NCI-H510A treated with DMSO at 0.1 percent for 48 hours (cell line): Measurements from ENCODE around the gene ACP4.
"Not testable (repeated sequence)": the region's sequence is repeated elsewhere in the genome, so short reads cannot be mapped to it uniquely, and the experiment has no call there.

Experiments
- DNase-seq: peaks from one replicate; lab custom pipeline; 2025; lab: John Stamatoyannopoulos, UW

ACP4 gene

GRCh38 chr19:50790396-50790795 lies at the start of gene ACP4:
Gene ACP4 (plus strand): TSS chr19:50790415. CDS start chr19:50790415, 0 bp downstream.
- no peak for DNase-seq

GRCh38 chr19:50741179-50741933 lies 48.9 kb upstream of the ACP4 start:
- DNase-seq, result no peak

GRCh38 chr19:50743537-50743936 lies 46.7 kb upstream of the ACP4 start:
- no peak for DNase-seq

- DNase-seq, result no peak
Measured at GRCh38 chr19:50745221-50745620, 45.0 kb upstream of the ACP4 start.

- not testable (repeated sequence) for DNase-seq
Measured at GRCh38 chr19:50747141-50747540, 43.1 kb upstream of the ACP4 start.

GRCh38 chr19:50749490-50749889 lies 40.7 kb upstream of the ACP4 start:
- no peak for DNase-seq

- no peak for DNase-seq
Measured at GRCh38 chr19:50750010-50750409, 40.2 kb upstream of the ACP4 start.

GRCh38 chr19:50753879-50754278 lies 36.3 kb upstream of the ACP4 start:
- no peak for DNase-seq

GRCh38 chr19:50756244-50756643 lies 34.0 kb upstream of the ACP4 start:
- DNase-seq, result not testable (repeated sequence)

GRCh38 chr19:50757624-50758023 lies 32.6 kb upstream of the ACP4 start:
- not testable (repeated sequence) for DNase-seq

GRCh38 chr19:50759076-50759475 lies 31.1 kb upstream of the ACP4 start:
- DNase-seq, result not testable (repeated sequence)

- no peak for DNase-seq
Measured at GRCh38 chr19:50759886-50760285, 30.3 kb upstream of the ACP4 start.

GRCh38 chr19:50761501-50761900 lies 28.7 kb upstream of the ACP4 start:
- DNase-seq, result not testable (repeated sequence)

GRCh38 chr19:50763521-50763920 lies 26.7 kb upstream of the ACP4 start:
- DNase-seq, result not testable (repeated sequence)

- DNase-seq, result no peak
Measured at GRCh38 chr19:50764409-50764808, 25.8 kb upstream of the ACP4 start.

GRCh38 chr19:50766746-50767145 lies 23.5 kb upstream of the ACP4 start:
- DNase-seq, result not testable (repeated sequence)

- not testable (repeated sequence) for DNase-seq
Measured at GRCh38 chr19:50767263-50767662, 23.0 kb upstream of the ACP4 start.

GRCh38 chr19:50768277-50768676 lies 21.9 kb upstream of the ACP4 start:
- DNase-seq, result no peak

- DNase-seq, result not testable (repeated sequence)
Measured at GRCh38 chr19:50770164-50770563, 20.1 kb upstream of the ACP4 start, which contains the start of gene GPR32. Gene GPR32 (plus strand): TSS chr19:50770464. CDS start chr19:50770601, 137 bp downstream.

- no peak for DNase-seq
Measured at GRCh38 chr19:50770888-50771287, 19.3 kb upstream of the ACP4 start.

- DNase-seq, result no peak
Measured at GRCh38 chr19:50772476-50772875, 17.7 kb upstream of the ACP4 start.

GRCh38 chr19:50772912-50773311 lies 17.3 kb upstream of the ACP4 start:
- not testable (repeated sequence) for DNase-seq

- DNase-seq, result not testable (repeated sequence)
Measured at GRCh38 chr19:50773454-50773853, 16.8 kb upstream of the ACP4 start.

- no peak for DNase-seq
Measured at GRCh38 chr19:50776131-50776530, 14.1 kb upstream of the ACP4 start.
